Measurements from ENCODE around the gene C6orf136.

Gene C6orf136

GRCh38 chr6:30613251-30614043, 33.5 kb upstream of the C6orf136 start:
- no peak for TF ChIP-seq CTCF (IDR thresholded peaks at IDR 0.05)

- TF ChIP-seq CTCF (IDR thresholded peaks at IDR 0.05), result no peak
These were observed 32.7 kb upstream of the C6orf136 start for GRCh38 chr6:30614044-30614842.

DNA sequence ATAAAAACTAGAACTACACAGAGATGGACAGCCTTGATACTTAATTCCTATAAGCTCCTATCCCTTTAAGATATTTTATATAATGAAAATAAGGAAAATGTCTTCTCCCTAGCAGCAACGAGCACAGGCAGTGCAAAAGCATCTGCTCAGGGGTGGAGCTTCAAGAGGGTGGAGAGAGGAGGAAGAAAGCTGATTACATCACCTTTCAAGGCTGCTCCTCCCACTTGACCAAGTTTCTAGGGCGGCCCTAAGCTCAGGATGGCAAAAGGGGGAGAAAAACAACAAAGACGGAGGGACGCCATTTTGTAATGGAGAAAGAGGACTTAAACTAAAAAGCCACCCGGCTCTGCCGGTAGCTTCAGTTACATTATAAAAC, 32.1 kb upstream of the C6orf136 start:
- TF ChIP-seq CTCF (IDR thresholded peaks at IDR 0.05), result no peak

GRCh38 chr6:30615219-30615957, 31.5 kb upstream of the C6orf136 start:
- no peak for TF ChIP-seq CTCF (IDR thresholded peaks at IDR 0.05)

- TF ChIP-seq CTCF (IDR thresholded peaks at IDR 0.05), result no peak
These were observed 30.7 kb upstream of the C6orf136 start for GRCh38 chr6:30615958-30616810.

GRCh38 chr6:30616811-30617564, 29.9 kb upstream of the C6orf136 start, which contains the start of gene PPP1R10:
PPP1R10 (minus strand) TSS chr6:30617243; CDS start chr6:30609944, 7,299 bp downstream.
- no peak for TF ChIP-seq CTCF (IDR thresholded peaks at IDR 0.05)
